ENCODE measurements around the gene GOLGA6L2. TPM values are rescaled to one million over a fixed set of nuclear protein-coding genes. Genes with fewer than 3 reads are reported as not detected.

The GOLGA6L2 gene
- total and polyA plus RNA-seq, 2 of the 13 experiments (the other 11 are each of a cell fraction or from before 2014, with no cell fraction given) = not detected

DNA sequence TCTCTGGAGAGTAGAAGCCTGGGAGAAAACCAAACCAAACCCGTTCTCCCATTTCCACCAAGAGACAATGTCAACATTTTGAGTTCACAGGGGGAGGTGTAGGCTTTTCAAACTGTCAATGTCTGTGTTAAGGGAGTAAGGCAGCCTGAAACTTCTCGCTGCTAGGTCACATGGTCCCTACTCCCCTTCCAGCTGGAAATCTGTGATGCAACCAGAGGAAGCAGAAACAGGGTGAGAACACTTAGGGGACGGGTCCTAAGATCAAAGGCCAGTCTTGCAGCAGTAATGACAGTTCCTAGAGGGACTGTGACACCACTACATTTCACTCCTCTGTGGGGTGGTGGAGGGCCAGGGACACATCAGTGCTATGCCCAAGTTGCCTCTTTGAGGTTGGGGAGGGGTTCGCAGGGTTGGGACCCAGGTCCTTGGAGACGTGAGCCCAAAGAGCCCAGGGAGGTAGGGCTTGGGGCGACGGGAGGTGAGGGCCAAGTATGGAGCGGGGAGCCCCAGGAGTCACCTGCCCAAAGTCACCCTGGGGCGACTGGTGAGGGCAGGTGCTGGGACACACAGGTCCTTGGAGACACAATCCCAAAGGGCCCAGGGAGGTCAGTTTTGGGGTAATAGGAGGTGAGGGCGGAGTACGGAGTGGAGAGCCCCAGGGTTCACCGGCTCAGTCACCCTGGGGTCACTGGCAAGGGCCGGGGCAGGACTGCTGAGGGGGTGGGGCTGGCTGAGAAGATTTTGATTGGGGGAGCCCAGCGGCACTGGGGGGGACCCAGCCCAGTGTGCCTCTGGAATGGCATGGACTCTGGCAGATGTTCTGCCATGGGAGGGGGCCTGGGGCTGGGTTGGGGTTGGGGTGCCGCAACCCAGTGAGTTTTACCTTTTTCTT, 582 bp downstream of the GOLGA6L2 start (continued):
- TF ChIP-seq CSRNP2 (CRISPR knock-in tag; conservative IDR thresholded peaks at IDR 0.05; ENCODE audit: low read depth) = no peak
- TF ChIP-seq, protein P1, sequence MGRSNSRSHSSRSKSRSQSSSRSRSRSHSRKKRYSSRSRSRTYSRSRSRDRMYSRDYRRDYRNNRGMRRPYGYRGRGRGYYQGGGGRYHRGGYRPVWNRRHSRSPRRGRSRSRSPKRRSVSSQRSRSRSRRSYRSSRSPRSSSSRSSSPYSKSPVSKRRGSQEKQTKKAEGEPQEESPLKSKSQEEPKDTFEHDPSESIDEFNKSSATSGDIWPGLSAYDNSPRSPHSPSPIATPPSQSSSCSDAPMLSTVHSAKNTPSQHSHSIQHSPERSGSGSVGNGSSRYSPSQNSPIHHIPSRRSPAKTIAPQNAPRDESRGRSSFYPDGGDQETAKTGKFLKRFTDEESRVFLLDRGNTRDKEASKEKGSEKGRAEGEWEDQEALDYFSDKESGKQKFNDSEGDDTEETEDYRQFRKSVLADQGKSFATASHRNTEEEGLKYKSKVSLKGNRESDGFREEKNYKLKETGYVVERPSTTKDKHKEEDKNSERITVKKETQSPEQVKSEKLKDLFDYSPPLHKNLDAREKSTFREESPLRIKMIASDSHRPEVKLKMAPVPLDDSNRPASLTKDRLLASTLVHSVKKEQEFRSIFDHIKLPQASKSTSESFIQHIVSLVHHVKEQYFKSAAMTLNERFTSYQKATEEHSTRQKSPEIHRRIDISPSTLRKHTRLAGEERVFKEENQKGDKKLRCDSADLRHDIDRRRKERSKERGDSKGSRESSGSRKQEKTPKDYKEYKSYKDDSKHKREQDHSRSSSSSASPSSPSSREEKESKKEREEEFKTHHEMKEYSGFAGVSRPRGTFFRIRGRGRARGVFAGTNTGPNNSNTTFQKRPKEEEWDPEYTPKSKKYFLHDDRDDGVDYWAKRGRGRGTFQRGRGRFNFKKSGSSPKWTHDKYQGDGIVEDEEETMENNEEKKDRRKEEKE (IDR thresholded peaks at IDR 0.05) = no peak
- TF ChIP-seq ZNF607 (CRISPR knock-in tag; IDR thresholded peaks at IDR 0.05; ENCODE audit: borderline replicate concordance) = no peak
- TF ChIP-seq, protein P2, sequence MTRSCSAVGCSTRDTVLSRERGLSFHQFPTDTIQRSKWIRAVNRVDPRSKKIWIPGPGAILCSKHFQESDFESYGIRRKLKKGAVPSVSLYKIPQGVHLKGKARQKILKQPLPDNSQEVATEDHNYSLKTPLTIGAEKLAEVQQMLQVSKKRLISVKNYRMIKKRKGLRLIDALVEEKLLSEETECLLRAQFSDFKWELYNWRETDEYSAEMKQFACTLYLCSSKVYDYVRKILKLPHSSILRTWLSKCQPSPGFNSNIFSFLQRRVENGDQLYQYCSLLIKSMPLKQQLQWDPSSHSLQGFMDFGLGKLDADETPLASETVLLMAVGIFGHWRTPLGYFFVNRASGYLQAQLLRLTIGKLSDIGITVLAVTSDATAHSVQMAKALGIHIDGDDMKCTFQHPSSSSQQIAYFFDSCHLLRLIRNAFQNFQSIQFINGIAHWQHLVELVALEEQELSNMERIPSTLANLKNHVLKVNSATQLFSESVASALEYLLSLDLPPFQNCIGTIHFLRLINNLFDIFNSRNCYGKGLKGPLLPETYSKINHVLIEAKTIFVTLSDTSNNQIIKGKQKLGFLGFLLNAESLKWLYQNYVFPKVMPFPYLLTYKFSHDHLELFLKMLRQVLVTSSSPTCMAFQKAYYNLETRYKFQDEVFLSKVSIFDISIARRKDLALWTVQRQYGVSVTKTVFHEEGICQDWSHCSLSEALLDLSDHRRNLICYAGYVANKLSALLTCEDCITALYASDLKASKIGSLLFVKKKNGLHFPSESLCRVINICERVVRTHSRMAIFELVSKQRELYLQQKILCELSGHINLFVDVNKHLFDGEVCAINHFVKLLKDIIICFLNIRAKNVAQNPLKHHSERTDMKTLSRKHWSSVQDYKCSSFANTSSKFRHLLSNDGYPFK (CRISPR knock-in tag; IDR thresholded peaks at IDR 0.05; ENCODE audit: borderline replicate concordance) = no peak
- no peak for TF ChIP-seq ZNF883 (CRISPR knock-in tag; IDR thresholded peaks at IDR 0.05; ENCODE audit: not compliant biosample characterization)
- TF ChIP-seq HNF4G (IDR thresholded peaks at IDR 0.05; ENCODE audit: borderline replicate concordance, low read depth, low read length) = peak; percentile 69
- TF ChIP-seq HNF4G (CRISPR knock-in tag; IDR thresholded peaks at IDR 0.05; ENCODE audit: borderline replicate concordance, low read depth) = 0 out of 2 replicates have a peak, but pooled peaks have one; percentile 33
- no peak for TF ChIP-seq ZFP36L1 (CRISPR knock-in tag; IDR thresholded peaks at IDR 0.05)
- no peak for TF ChIP-seq SOX5 (CRISPR knock-in tag; IDR thresholded peaks at IDR 0.05; ENCODE audit: borderline replicate concordance)
- no peak for TF ChIP-seq XRCC5 (optimal IDR thresholded peaks at IDR 0.05; ENCODE audit: low read length)
- TF ChIP-seq ZNF546 (CRISPR knock-in tag; conservative IDR thresholded peaks at IDR 0.05) = no peak
- TF ChIP-seq ZNF670 (CRISPR knock-in tag; IDR thresholded peaks at IDR 0.05; ENCODE audit: borderline replicate concordance) = no peak
- TF ChIP-seq ATF7 (IDR thresholded peaks at IDR 0.05) = peak; percentile 12; the same call in 1 of the 2 replicates
- no peak for TF ChIP-seq ATF7 (CRISPR knock-in tag; IDR thresholded peaks at IDR 0.05)
- TF ChIP-seq ZNF562 (CRISPR knock-in tag; IDR thresholded peaks at IDR 0.05; ENCODE audit: borderline replicate concordance) = no peak
- peak; percentile 48; the same call in 1 of the 2 replicates for TF ChIP-seq GATAD2A (CRISPR knock-in tag; IDR thresholded peaks at IDR 0.05)
- no peak for TF ChIP-seq ZIK1 (CRISPR knock-in tag; IDR thresholded peaks at IDR 0.05; ENCODE audit: borderline replicate concordance, low read depth)
- TF ChIP-seq HNF4A (CRISPR knock-in tag; IDR thresholded peaks at IDR 0.05) = peak; percentile 91
- TF ChIP-seq NFIC (IDR thresholded peaks at IDR 0.05; ENCODE audit: low read length) = no peak
- TF ChIP-seq HNRNPH1 (optimal IDR thresholded peaks at IDR 0.05; ENCODE audit: low read depth, low read length) = no peak
- no peak for TF ChIP-seq IKZF5 (CRISPR knock-in tag; IDR thresholded peaks at IDR 0.05)

Measured in HepG2 (cell line).